Neural cell (in vitro differentiated cells): ENCODE results near the gene WNT7B.

Experiments used
- CTCF ChIP-seq: fragments of 450-650 bp; IDR thresholded peaks from 2 replicates; pipeline ENCODE4 v1.5.1; 2014; ENCODE audit warnings: antibody characterized with exemption, mild to moderate bottlenecking, moderate library complexity; ENCODE audit not compliant: poor library complexity, severe bottlenecking
- EP300 ChIP-seq: fragments of 450-650 bp; conservative IDR thresholded peaks from 2 replicates; pipeline ENCODE4 v1.6.1; 2014; ENCODE audit warnings: antibody characterized with exemption, mild to moderate bottlenecking, moderate library complexity; ENCODE audit not compliant: poor library complexity, severe bottlenecking
- EZH2 ChIP-seq: fragments of 200-600, 300-800 bp; shearing (Covaris generic), sonication (generic); IDR thresholded peaks from 2 replicates; pipeline ENCODE4 v1.6.1; 2014; ENCODE audit warnings: antibody characterized with exemption, low read length, borderline replicate concordance, mild to moderate bottlenecking; ENCODE audit not compliant: insufficient read depth, poor library complexity, severe bottlenecking
- MXI1 ChIP-seq: fragments of 450-650 bp; conservative IDR thresholded peaks from 2 replicates; pipeline ENCODE4 v1.6.1; 2014; ENCODE audit warnings: antibody characterized with exemption, mild to moderate bottlenecking; ENCODE audit not compliant: poor library complexity, severe bottlenecking
- POLR2AphosphoS5 ChIP-seq: IDR thresholded peaks from 2 replicates; pipeline ENCODE4 v1.6.1; 2012
- RAD21 ChIP-seq: fragments of 450-650 bp; conservative IDR thresholded peaks from 2 replicates; pipeline ENCODE4 v1.6.1; 2014; ENCODE audit warnings: antibody characterized with exemption, mild to moderate bottlenecking, moderate library complexity

GRCh38 chr22:45896153-45896951 is 80.6 kb downstream of the WNT7B start:
- no peak for TF ChIP-seq CTCF
- TF ChIP-seq EP300, result no peak
- no peak for TF ChIP-seq POLR2AphosphoS5
- no peak for TF ChIP-seq EZH2
- no peak for TF ChIP-seq MXI1
- no peak for TF ChIP-seq RAD21
